ENCODE data around the gene CCL20. TPM values are rescaled to one million over a fixed set of nuclear protein-coding genes. Genes with fewer than 3 reads are reported as not detected.
A peak's percentile ranks its signal among the peaks of the same experiment; 100 is the strongest.

CCL20 gene
- total and polyA plus RNA-seq, 2 of the 13 experiments (the other 11 are each of a cell fraction or from before 2014, with no cell fraction given) = 223 to 903 TPM

DNA sequence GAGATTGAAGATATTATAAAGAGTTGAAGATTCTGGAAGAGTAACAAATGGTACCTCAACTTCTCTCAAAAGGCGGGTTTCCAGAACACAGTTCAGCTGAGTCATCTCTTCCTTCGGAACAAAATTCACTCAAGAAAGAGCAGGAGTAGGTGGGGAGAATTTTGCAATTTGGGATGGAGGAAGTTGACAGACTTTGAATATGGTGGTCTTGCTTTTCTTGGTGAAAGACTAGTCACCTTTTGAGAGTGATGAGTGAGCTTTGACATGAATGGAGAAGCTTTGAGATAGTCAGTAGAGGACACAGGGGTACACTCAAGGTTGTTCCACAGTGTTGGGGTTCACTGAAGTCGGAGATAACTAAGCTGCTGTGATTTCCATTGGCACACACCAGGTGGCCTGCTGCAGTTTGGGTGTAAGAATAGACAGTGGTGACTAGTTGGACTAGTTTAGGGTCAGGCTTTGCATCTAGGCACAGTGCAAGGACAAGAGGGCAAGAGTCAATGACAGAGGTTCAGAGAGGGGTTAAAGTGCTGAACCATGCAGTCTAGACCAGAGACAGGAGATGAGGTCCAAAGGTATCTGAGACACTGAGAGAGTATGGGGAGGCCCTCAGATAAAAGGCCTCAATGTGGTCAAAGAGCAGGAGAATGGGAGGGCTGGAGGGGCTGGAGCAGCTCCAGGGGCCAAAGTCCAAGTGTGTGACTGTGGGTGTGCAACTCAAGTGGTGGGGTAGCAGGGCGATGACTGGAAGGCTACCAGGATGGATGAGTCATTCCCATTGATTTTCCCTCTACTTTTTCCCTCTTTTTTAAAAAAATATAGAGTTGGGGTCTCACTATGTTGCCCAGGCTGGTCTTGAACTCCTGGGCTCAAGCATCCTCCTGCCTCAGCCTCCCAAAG, 7.7 kb downstream of the CCL20 start (continued):
- TF ChIP-seq, protein P1, sequence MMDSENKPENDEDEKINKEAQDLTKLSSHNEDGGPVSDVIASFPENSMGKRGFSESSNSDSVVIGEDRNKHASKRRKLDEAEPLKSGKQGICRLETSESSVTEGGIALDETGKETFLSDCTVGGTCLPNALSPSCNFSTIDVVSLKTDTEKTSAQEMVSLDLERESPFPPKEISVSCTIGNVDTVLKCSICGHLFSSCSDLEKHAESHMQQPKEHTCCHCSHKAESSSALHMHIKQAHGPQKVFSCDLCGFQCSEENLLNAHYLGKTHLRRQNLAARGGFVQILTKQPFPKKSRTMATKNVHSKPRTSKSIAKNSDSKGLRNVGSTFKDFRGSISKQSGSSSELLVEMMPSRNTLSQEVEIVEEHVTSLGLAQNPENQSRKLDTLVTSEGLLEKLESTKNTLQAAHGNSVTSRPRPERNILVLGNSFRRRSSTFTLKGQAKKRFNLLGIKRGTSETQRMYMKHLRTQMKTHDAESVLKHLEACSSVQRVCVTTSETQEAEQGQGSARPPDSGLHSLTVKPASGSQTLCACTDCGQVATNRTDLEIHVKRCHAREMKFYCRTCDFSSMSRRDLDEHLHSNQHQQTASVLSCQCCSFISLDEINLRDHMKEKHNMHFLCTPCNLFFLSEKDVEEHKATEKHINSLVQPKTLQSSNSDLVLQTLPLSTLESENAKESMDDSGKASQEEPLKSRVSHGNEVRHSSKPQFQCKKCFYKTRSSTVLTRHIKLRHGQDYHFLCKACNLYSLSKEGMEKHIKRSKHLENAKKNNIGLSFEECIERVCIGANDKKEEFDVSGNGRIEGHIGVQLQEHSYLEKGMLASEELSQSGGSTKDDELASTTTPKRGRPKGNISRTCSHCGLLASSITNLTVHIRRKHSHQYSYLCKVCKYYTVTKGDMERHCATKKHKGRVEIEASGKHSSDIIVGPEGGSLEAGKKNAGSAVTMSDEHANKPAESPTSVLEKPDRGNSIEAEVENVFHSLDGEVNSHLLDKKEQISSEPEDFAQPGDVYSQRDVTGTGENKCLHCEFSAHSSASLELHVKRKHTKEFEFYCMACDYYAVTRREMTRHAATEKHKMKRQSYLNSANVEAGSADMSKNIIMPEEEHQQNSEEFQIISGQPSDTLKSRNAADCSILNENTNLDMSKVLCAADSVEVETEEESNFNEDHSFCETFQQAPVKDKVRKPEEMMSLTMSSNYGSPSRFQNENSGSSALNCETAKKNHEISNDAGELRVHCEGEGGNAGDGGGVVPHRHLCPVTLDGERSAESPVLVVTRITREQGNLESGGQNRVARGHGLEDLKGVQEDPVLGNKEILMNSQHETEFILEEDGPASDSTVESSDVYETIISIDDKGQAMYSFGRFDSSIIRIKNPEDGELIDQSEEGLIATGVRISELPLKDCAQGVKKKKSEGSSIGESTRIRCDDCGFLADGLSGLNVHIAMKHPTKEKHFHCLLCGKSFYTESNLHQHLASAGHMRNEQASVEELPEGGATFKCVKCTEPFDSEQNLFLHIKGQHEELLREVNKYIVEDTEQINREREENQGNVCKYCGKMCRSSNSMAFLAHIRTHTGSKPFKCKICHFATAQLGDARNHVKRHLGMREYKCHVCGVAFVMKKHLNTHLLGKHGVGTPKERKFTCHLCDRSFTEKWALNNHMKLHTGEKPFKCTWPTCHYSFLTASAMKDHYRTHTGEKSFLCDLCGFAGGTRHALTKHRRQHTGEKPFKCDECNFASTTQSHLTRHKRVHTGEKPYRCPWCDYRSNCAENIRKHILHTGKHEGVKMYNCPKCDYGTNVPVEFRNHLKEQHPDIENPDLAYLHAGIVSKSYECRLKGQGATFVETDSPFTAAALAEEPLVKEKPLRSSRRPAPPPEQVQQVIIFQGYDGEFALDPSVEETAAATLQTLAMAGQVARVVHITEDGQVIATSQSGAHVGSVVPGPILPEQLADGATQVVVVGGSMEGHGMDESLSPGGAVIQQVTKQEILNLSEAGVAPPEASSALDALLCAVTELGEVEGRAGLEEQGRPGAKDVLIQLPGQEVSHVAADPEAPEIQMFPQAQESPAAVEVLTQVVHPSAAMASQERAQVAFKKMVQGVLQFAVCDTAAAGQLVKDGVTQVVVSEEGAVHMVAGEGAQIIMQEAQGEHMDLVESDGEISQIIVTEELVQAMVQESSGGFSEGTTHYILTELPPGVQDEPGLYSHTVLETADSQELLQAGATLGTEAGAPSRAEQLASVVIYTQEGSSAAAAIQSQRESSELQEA (CRISPR knock-in tag; IDR thresholded peaks at IDR 0.05; ENCODE audit: not compliant biosample characterization) = no peak
- TF ChIP-seq, protein P2, sequence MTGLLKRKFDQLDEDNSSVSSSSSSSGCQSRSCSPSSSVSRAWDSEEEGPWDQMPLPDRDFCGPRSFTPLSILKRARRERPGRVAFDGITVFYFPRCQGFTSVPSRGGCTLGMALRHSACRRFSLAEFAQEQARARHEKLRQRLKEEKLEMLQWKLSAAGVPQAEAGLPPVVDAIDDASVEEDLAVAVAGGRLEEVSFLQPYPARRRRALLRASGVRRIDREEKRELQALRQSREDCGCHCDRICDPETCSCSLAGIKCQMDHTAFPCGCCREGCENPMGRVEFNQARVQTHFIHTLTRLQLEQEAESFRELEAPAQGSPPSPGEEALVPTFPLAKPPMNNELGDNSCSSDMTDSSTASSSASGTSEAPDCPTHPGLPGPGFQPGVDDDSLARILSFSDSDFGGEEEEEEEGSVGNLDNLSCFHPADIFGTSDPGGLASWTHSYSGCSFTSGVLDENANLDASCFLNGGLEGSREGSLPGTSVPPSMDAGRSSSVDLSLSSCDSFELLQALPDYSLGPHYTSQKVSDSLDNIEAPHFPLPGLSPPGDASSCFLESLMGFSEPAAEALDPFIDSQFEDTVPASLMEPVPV (CRISPR knock-in tag; IDR thresholded peaks at IDR 0.05) = 0 out of 2 replicates have a peak, but pooled peaks have one; percentile 70
- peak; percentile 71; the same call in 1 of the 2 replicates for TF ChIP-seq FOXJ3 (CRISPR knock-in tag; IDR thresholded peaks at IDR 0.05; ENCODE audit: borderline replicate concordance)
- TF ChIP-seq, protein P3, sequence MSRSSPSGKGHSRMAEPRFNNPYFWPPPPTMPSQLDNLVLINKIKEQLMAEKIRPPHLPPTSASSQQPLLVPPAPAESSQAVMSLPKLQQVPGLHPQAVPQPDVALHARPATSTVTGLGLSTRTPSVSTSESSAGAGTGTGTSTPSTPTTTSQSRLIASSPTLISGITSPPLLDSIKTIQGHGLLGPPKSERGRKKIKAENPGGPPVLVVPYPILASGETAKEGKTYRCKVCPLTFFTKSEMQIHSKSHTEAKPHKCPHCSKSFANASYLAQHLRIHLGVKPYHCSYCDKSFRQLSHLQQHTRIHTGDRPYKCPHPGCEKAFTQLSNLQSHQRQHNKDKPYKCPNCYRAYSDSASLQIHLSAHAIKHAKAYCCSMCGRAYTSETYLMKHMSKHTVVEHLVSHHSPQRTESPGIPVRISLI (CRISPR knock-in tag; IDR thresholded peaks at IDR 0.05; ENCODE audit: borderline replicate concordance) = peak; percentile 83
- peak; percentile 52 for TF ChIP-seq CEBPG (CRISPR knock-in tag; IDR thresholded peaks at IDR 0.05)
- peak; percentile 100 for TF ChIP-seq ZNF121 (CRISPR knock-in tag; IDR thresholded peaks at IDR 0.05)
- peak; percentile 44; the same call in 1 of the 2 replicates for TF ChIP-seq NAIF1 (CRISPR knock-in tag; IDR thresholded peaks at IDR 0.05; ENCODE audit: borderline replicate concordance)
- no peak for TF ChIP-seq PTBP1 (IDR thresholded peaks at IDR 0.05; ENCODE audit: low read depth, low read length, poor library complexity, severe bottlenecking)
- TF ChIP-seq YEATS4 (CRISPR knock-in tag; IDR thresholded peaks at IDR 0.05; ENCODE audit: borderline replicate concordance) = peak; percentile 64; the same call in 1 of the 2 replicates
- TF ChIP-seq KDM4B (CRISPR knock-in tag; IDR thresholded peaks at IDR 0.05) = no peak
- TF ChIP-seq STAT5B (CRISPR knock-in tag; IDR thresholded peaks at IDR 0.05) = no peak
- peak; percentile 86 for TF ChIP-seq ONECUT2 (CRISPR knock-in tag; IDR thresholded peaks at IDR 0.05)
- no peak for TF ChIP-seq ZNF10 (CRISPR knock-in tag; IDR thresholded peaks at IDR 0.05; ENCODE audit: borderline replicate concordance, low read depth)
- TF ChIP-seq ZNF878 (CRISPR knock-in tag; IDR thresholded peaks at IDR 0.05) = peak; percentile 21; the same call in 1 of the 2 replicates
- peak; percentile 58; the same call in 1 of the 2 replicates for TF ChIP-seq ZSCAN20 (CRISPR knock-in tag; IDR thresholded peaks at IDR 0.05; ENCODE audit: borderline replicate concordance)
